SK-N-SH treated with all-trans-retinoic acid at 6 μM for 48 hours (cell line): ENCODE measurements around the gene MYOM3.

Source experiments
- ARNTL ChIP-seq: fragments of 450-650 bp; formaldehyde crosslinking; IDR thresholded peaks from 2 replicates; pipeline ENCODE4 v1.5.0; 2020; ENCODE audit warnings: low read depth, mild to moderate bottlenecking, moderate library complexity, borderline replicate concordance
- CSRNP3 ChIP-seq: fragments of 250-450 bp; sonication (Bioruptor Pico); IDR thresholded peaks from 2 replicates; pipeline ENCODE4 v1.5.1; 2021; ENCODE audit warnings: mild to moderate bottlenecking, moderate library complexity
- GLIS3 ChIP-seq: fragments of 250-450 bp; sonication (Bioruptor Pico); IDR thresholded peaks from 2 replicates; pipeline ENCODE4 v1.5.0; 2020; ENCODE audit warnings: mild to moderate bottlenecking, moderate library complexity
- RARB ChIP-seq: fragments of 250-450 bp; sonication (Bioruptor Pico); IDR thresholded peaks from 2 replicates; pipeline ENCODE4 v1.8.0; 2021; ENCODE audit warnings: mild to moderate bottlenecking, moderate library complexity
- TOX ChIP-seq: fragments of 250-450 bp; sonication (Bioruptor Pico); IDR thresholded peaks from 2 replicates; pipeline ENCODE4 v1.8.0; 2021; ENCODE audit warnings: mild to moderate bottlenecking, moderate library complexity, borderline replicate concordance
- ZFP30 ChIP-seq: fragments of 450-650 bp; formaldehyde crosslinking; IDR thresholded peaks from 2 replicates; pipeline ENCODE4 v1.5.0; 2022; ENCODE audit warnings: mild to moderate bottlenecking, moderate library complexity
- TF ChIP-seq, protein P1 (sequence below): fragments of 250-450 bp; sonication (Bioruptor Pico); IDR thresholded peaks from 2 replicates; pipeline ENCODE4 v1.8.0; 2020; ENCODE audit warnings: mild to moderate bottlenecking, moderate library complexity, borderline replicate concordance

DNA sequence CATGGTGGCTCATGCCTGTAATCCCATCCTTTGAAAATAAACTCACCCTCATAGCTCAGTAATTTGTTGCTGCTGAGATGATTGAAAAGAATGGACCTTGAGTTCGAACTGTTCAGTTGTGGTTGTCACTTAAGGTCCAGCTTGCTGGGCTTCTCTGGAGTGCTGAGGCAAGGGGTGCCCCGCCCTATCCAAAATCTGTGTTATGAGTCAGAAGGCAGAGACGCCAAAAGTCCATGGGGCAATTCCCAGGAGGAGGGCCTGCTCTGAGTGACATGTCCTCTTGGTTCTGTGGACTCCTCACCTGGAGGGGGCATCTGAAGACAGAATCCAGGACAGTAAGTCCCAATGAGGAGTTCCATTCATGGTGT lies 64.8 kb downstream of the MYOM3 start:
- TF ChIP-seq ZFP30 (CRISPR knock-in tag) (no peak), GLIS3 (no peak), TOX (CRISPR knock-in tag) (no peak), CSRNP3 (CRISPR knock-in tag) (no peak), ARNTL (CRISPR knock-in tag) (no peak), RARB (CRISPR knock-in tag) (no peak)
- TF ChIP-seq, protein P1, sequence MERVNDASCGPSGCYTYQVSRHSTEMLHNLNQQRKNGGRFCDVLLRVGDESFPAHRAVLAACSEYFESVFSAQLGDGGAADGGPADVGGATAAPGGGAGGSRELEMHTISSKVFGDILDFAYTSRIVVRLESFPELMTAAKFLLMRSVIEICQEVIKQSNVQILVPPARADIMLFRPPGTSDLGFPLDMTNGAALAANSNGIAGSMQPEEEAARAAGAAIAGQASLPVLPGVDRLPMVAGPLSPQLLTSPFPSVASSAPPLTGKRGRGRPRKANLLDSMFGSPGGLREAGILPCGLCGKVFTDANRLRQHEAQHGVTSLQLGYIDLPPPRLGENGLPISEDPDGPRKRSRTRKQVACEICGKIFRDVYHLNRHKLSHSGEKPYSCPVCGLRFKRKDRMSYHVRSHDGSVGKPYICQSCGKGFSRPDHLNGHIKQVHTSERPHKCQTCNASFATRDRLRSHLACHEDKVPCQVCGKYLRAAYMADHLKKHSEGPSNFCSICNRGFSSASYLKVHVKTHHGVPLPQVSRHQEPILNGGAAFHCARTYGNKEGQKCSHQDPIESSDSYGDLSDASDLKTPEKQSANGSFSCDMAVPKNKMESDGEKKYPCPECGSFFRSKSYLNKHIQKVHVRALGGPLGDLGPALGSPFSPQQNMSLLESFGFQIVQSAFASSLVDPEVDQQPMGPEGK (CRISPR knock-in tag), result no peak
